ENCODE data around the gene DPEP3.

- TF ChIP-seq YY1 (IDR thresholded peaks at IDR 0.05; ENCODE audit: insufficient read depth, insufficient read length), result no peak
- no peak for TF ChIP-seq ZNF274 (IDR thresholded peaks at IDR 0.05; ENCODE audit: low read depth, low read length)
- TF ChIP-seq SUZ12 (IDR thresholded peaks at IDR 0.05; ENCODE audit: extremely low read depth, insufficient read depth, insufficient read length), result no peak
Observed at GRCh38 chr16:67950335-67950843, 29.9 kb downstream of the DPEP3 start.
